Activated CD4-positive, CD25-positive, alpha-beta regulatory T cell treated with anti-CD3 and anti-CD28 coated beads, Interleukin-2, amount 50 U/mL, for 24 hours (primary cell): Measurements from ENCODE around the gene YPEL2.

ENCODE experiments used
- ATAC-seq, 2 donors: fragments of 150-1000 bp; cut with Tn5 transposase; one replicate each; pipeline ENCODE4 v1.10.0; 2021; ENCODE audit warnings: mild to moderate bottlenecking in 1 of 2, moderate library complexity in 1 of 2

The YPEL2 gene

GRCh38 chr17:59357219-59357697 is 25.8 kb downstream of the YPEL2 start:
- ATAC-seq, result no peak

DNA sequence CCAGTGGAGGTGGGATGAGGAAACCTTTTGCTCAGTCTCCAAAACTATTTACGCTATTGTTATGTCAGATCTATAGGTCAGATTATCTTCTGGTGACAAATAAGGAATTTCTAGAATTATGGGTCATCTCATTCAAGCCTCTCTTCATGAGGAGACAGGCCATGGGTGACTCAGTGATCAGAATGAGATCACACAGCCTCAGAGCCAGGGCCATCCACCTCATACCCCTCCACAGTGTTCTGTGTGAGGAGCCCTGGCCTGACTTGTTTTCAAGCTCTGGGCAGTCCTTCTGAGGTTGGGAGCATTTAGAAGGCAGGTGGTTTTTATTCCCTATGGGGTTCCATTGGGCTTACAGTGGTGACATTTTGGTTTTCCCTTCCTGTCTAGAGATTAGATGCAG is 26.5 kb downstream of the YPEL2 start:
- ATAC-seq, result peak; percentile 34 to 49

DNA sequence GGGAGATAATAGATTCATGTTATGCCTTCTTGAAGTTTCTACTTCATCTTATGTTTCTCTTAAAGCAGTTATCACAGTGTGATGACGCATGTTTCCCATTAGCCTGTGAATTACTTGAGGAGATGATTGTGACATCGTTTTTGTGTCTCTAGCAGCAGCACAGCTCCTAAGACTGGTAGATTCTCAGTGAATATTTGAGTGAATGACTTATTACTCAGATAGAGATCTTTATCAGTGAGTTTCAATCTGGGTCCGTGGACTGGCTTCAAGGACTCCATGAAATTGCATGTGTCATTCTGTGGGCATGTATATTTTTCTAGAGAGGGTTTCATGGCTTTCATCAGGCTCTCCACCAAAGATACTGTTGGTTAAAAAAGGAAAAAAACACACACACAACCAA is 29.9 kb downstream of the YPEL2 start:
- ATAC-seq, result peak; percentile 73 to 75

- ATAC-seq, result peak; percentile 63 to 67
These were observed 30.7 kb downstream of the YPEL2 start for GRCh38 chr17:59361916-59362810.

- ATAC-seq, result no peak
These were observed 31.4 kb downstream of the YPEL2 start for GRCh38 chr17:59362811-59363205.

- peak; percentile 12 to 13 for ATAC-seq
These were observed 34.0 kb downstream of the YPEL2 start for GRCh38 chr17:59365383-59365981.

- ATAC-seq, result no peak
These were observed 34.7 kb downstream of the YPEL2 start for GRCh38 chr17:59366040-59366757.

DNA sequence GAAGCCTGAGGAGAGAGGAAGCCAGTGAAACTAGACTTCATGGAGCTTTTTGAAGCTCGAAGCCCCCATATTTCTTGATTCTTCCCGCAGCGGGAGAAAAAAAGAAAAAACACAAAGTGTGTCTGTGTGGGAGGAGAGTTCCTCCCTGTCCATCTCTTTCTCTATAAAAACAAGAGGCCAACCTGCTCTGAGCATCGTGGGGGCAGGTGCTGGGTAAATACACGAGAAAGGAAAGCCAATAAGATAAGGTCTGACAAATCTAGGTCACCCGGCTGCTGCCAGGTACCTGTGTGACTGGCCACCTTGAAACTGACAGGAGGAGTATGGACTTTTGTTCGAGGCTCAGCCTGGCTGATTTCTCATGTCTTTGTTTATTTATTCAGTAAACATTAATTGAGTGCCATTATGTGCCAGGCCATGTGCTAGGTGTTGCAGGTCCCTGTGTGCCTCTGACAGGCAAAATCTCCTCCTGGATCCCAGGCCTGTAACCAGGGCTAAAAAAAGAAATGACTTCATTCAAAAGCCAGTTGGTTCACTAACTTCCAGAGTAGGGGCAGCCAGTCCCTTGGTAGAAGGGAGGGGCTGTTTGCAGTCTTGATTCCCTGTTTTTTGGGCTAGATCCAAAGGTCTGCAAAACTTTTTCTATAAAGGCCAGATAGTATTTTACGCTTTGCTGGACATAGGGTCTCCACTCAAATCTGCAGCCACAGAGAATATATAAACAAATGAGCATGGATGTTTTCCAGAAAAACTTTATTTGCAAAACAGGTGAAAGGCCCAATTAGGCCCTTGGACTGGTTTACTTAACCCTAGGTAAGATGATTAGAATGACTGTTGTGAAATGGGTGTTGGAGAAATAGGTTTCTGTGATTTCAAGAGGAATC is 35.6 kb downstream of the YPEL2 start:
- ATAC-seq, result no peak

- peak; percentile 17 to 21 for ATAC-seq
These were observed 36.2 kb downstream of the YPEL2 start for GRCh38 chr17:59367657-59368045.

DNA sequence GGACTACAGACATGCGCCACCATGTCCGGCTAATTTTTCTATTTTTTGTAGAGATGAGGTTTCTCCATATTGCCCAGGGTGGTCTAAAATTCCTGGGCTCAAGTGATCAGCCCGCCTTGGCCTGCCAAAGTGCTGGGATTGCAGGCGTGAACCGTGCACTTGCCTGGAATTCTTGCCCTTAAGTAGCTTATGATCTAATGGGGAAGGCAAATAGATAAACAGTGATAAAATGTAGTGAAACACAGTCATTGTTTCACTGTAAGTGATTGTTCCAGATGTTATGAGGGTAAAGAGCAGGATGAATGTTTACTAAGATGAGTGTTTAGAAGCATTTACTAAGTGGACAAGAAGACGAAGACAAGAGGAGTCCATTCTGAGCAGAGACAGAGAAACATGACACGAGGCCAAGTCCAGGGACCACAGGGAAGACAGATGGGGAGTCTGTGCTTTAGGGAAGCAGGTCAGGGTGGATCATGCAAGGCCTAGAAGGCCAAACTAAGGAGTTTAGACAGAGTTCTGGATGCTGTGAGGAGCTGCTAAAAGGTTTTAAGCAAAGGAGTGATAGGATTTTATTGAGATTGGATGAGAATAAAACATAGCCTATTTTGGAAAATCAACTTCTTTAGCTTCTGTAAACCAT is 36.9 kb downstream of the YPEL2 start:
- ATAC-seq, result no peak

DNA sequence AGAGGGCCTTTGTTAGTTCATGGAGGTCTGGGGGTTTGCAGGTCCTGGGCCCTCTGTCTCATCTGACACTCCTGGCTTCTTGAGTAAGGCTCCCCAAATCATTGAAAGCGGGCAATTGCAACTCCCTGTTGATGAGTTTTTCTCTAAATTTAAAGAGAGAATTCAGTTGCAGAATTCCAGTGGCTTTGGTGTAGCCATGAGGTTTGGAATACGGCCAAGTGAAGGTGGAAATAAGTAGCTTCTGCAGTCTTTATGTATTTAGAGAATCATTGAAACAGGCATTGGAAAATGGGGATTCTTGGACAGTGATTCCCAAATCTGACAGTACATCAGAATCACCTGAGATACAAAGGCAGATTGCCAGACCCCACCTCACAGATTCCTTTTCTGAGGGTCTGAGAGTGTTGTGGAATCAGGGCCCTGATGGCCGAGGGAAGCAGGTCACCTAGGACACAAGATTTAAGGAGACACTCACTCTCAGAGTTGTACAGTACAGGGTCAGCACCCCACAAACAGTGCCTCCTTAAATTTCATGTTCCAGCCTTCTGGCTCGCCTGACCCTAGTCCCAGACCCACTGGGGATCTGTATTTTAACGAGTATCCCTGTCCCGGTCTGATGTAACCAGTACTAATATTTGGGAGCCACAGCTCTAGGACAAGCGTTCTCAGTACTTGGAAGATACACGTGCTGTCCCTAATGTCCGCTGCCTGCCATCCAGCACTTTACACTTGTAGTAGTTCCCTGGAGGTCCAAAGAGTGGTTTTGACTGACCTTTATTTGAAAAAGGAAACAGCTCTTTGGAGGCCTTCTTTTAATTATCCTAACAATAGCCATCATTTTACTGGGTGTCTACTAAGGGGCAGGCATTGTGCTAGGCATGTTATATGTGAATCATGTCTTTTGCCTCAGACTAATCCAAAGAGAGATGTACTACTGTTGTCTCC is 37.8 kb downstream of the YPEL2 start:
- no peak for ATAC-seq

GRCh38 chr17:59370593-59371299 is 39.3 kb downstream of the YPEL2 start:
- ATAC-seq, result no peak

DNA sequence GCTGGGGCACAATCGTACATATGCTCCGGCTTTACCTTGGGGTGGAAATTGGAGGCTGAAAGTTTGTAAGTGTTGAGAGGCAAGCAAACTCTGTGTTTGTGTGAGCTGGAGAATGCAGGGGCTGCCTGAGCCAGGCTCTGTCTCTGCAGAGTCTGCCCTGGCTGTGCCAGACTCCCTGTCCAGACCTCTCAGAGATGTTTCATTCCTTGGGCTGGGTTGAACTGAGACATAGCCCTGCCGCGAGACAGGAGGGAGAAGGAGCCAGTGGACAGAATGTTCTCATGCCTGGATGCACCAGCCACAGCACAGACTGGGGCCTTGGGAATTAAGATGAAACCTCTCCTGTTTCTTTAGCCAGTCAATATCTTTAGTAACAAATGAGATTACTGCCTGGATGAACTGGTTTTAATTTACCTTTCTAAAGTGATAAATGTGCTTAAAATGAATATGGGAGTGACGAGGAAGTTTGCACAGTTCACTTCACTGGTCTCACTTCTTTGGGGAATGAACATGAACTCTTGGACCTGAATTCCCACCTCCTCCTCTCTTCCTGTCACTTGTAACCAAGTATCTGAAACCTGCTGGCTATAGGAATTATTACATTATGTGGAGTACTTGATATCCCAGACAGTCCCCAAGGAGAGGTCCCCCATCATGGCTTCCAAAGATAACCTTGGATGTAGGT is 40.1 kb downstream of the YPEL2 start:
- no peak for ATAC-seq

DNA sequence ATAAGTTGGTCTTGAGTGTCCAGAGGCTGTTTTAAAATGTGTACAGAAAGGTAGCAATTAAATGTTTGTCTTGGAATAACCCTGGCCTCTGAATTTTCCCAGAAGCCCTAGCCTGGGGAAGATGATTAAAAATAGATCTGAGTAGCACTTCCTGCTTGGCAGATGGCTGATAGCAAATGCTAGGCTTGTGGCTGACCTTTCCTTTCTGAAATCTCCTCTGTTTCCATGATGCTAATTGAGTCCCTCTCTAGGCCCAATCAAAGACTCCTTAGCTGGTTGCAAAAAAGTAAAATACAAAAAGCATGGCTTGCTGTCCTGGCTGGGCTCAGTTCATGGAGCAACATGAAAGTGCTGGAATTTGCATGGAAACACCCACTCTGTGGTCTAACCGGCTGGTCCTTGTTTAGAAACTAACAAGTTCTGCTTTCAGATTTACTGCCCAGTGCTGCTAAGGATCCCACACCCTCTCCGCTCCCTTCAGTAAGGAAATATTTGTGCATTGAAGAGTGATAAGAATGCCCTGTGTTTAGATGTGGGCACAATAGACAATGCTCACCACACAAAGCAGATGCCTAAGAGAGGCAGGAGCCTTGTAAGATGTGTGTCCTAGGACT is 40.8 kb downstream of the YPEL2 start:
- no peak for ATAC-seq

GRCh38 chr17:59373882-59374495 is 42.5 kb downstream of the YPEL2 start:
- ATAC-seq, result peak; percentile 37 to 46

DNA sequence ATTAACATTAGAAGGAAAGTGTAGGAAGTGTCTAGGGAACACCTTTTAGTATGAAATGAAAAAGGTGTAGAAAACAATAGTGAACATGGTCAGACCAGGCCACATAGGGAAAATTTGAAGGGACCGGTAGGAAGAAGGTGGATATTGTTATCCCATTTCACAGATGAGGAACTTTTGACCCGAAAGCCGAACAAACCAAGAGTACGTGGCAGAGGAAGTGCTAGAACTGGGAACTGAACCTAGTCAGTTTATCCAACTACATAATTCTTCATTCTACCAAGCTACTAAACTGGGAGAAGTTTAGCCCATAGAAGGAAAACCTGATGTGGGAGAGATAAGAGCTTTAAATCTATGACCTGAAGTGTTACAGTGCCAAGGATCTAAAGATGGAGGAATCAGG is 43.2 kb downstream of the YPEL2 start:
- ATAC-seq, result no peak

GRCh38 chr17:59375857-59376256 is 44.4 kb downstream of the YPEL2 start:
- ATAC-seq, result peak in 1 of 2 donors; percentile 31

GRCh38 chr17:59376506-59376905 is 45.1 kb downstream of the YPEL2 start:
- peak; percentile 36 to 46 for ATAC-seq
